ENCODE data around the gene CLDN8.

DNA sequence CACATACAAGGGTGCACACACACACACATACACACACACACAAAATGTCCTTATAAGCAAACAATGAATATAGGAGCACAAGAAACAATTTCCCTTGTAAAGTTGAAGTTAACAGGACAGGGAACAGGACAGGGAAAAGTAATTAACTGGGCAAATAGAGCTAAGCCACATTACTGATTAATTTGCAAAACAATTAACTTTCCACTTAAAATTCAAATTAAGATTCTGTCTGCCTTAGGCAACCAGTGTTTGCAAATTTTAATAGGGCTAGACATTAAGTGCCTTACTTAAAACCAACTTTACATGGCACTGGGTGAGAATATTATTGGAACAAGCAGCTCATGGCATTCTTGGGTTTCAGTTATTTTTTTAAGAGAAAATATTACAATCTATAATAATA is 6.8 kb upstream of the CLDN8 start:
- TF ChIP-seq, protein P1, sequence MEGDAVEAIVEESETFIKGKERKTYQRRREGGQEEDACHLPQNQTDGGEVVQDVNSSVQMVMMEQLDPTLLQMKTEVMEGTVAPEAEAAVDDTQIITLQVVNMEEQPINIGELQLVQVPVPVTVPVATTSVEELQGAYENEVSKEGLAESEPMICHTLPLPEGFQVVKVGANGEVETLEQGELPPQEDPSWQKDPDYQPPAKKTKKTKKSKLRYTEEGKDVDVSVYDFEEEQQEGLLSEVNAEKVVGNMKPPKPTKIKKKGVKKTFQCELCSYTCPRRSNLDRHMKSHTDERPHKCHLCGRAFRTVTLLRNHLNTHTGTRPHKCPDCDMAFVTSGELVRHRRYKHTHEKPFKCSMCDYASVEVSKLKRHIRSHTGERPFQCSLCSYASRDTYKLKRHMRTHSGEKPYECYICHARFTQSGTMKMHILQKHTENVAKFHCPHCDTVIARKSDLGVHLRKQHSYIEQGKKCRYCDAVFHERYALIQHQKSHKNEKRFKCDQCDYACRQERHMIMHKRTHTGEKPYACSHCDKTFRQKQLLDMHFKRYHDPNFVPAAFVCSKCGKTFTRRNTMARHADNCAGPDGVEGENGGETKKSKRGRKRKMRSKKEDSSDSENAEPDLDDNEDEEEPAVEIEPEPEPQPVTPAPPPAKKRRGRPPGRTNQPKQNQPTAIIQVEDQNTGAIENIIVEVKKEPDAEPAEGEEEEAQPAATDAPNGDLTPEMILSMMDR (IDR thresholded peaks at IDR 0.05) = no peak
- TF ChIP-seq POLR2A (IDR thresholded peaks at IDR 0.05) = no peak
